ENCODE measurements around the gene ATP5MG. TPM values are rescaled to one million over a fixed set of nuclear protein-coding genes. Genes with fewer than 3 reads are reported as not detected.

Gene ATP5MG
- total RNA-seq, 1 experiment from 2014 or later, result 537 TPM

DNA sequence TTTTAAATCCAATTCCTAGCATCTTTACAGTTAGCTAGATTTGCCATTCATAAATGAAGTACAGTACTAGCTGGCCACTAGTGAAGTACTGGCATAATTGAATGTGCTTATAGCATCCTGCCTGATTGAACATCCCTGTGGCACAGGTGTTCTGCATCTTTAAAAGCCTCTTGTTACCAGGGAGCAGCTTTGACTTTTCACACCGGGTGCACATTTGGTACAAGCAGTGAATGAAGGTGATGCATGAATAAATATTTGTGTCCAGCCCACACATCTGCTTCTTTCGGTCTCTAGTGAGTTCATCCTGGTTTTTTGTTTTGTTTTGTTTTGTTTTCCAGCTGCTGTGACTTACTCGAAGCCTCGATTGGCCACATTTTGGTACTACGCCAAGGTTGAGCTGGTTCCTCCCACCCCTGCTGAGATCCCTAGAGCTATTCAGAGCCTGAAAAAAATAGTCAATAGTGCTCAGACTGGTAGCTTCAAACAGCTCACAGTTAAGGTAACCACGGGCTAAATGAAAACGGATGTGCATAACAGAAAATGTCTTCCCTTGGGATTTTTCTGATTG lies 5.3 kb downstream of the ATP5MG start:
- BruUV-seq (replicated peaks), result no TSS peak
- Mint-ChIP-seq H3K36me3 (ENCODE audit: insufficient read depth, unreplicated experiment) (peaks cover 91% of the 10 kb centered on the region), H3K27me3 (ENCODE audit: insufficient read depth, unreplicated experiment) (no peaks in the 10 kb centered on the region), H3K9me3 (ENCODE audit: unreplicated experiment) (no peaks in the 10 kb centered on the region), H3K4me3 (ENCODE audit: unreplicated experiment) (no peak overlapping the region), H3K4me1 (ENCODE audit: low read depth, unreplicated experiment) (peaks cover 38% of the 10 kb centered on the region), H3K27ac (ENCODE audit: unreplicated experiment) (no peak overlapping the region)
- peaks cover 11% of the 10 kb centered on the region for H3K4me1 ChIP-seq
- no peaks in the 10 kb centered on the region for H3K9me3 ChIP-seq
- intact Hi-C loops (cut with micrococcal nuclease; ENCODE audit: unreplicated experiment), result no loop called here
- H3K27me3 ChIP-seq (replicated peaks; ENCODE audit: control insufficient read depth, insufficient read depth, low read length), result no peaks in the 10 kb centered on the region
- CTCF ChIA-PET, result no interaction called here
- POLR2A ChIA-PET, result no interaction called here
- peaks cover 4% of the 10 kb centered on the region for H3K36me3 ChIP-seq (ENCODE audit: control insufficient read depth, insufficient read depth, low read length)
- DNase-seq, result no peak
- TF ChIP-seq, protein P1, sequence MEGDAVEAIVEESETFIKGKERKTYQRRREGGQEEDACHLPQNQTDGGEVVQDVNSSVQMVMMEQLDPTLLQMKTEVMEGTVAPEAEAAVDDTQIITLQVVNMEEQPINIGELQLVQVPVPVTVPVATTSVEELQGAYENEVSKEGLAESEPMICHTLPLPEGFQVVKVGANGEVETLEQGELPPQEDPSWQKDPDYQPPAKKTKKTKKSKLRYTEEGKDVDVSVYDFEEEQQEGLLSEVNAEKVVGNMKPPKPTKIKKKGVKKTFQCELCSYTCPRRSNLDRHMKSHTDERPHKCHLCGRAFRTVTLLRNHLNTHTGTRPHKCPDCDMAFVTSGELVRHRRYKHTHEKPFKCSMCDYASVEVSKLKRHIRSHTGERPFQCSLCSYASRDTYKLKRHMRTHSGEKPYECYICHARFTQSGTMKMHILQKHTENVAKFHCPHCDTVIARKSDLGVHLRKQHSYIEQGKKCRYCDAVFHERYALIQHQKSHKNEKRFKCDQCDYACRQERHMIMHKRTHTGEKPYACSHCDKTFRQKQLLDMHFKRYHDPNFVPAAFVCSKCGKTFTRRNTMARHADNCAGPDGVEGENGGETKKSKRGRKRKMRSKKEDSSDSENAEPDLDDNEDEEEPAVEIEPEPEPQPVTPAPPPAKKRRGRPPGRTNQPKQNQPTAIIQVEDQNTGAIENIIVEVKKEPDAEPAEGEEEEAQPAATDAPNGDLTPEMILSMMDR (IDR thresholded peaks at IDR 0.05; ENCODE audit: insufficient read depth in 1 of 2, low read depth in 1 of 2, low read length in 1 of 2, severe bottlenecking in 1 of 2, unreplicated experiment in 1 of 2), result no peak
- H3K4me3 ChIP-seq (ENCODE audit: low read depth, low read length), result no peak overlapping the region

DNA sequence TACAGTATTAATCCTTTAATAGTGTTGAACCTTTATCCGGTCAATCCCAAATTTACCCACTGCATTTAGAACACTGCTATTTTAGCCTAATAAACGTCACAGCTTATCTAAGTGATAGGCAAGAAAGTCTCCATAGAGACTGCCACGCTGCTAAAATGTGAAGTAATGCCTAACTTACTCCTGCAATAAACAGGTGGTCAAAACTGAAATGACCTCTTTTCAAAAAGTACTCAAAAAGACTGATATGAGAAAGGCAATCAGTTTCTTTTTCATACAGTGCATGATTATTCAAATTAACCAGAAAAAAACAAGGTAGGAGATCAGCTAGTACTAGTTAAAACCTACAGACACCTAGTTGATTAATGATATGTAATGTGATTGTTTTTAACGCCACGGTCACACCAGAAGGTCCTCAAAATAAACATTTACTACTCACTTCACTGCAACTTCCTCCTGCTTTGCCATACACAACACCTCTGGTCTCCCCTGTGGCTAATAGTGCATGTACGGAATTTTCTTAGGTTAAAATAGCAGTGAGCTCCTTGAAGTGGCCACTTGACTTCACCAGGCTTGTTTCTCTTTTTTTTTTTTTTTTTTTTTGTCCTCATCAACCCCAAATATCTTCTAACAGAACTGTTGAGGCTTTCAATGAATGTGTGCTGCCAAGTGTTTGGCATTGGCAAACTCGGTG lies 8.8 kb downstream of the ATP5MG start:
- CTCF ChIA-PET, result interaction anchor here (0.6 to 0.8 kb wide), 3 partner anchors 78 to 483 kb away, joined by 6 to 9 read pairs (median 7); no protein-coding TSS in a partner anchor
- no TSS peak for BruUV-seq (replicated peaks)
- H3K36me3 Mint-ChIP-seq (ENCODE audit: insufficient read depth, unreplicated experiment), result peaks cover 72% of the 10 kb centered on the region
- no peak overlapping the region for H3K4me3 ChIP-seq (ENCODE audit: low read depth, low read length)
- no peaks in the 10 kb centered on the region for H3K9me3 ChIP-seq
- intact Hi-C loops (cut with micrococcal nuclease; ENCODE audit: unreplicated experiment), result no loop called here
- no peaks in the 10 kb centered on the region for H3K27me3 Mint-ChIP-seq (ENCODE audit: insufficient read depth, unreplicated experiment)
- H3K27me3 ChIP-seq (replicated peaks; ENCODE audit: control insufficient read depth, insufficient read depth, low read length), result no peaks in the 10 kb centered on the region
- POLR2A ChIA-PET, result interaction anchor here (0.6 kb wide), 1 partner anchor 26 kb away, joined by 5 read pairs; no protein-coding TSS in a partner anchor
- H3K4me3 Mint-ChIP-seq (ENCODE audit: unreplicated experiment), result no peak overlapping the region
- 0 out of 2 replicates have a peak, but pooled peaks cover 5% of the 10 kb centered on the region for H3K4me1 ChIP-seq
- TF ChIP-seq, protein P1 (IDR thresholded peaks at IDR 0.05; ENCODE audit: insufficient read depth in 1 of 2, low read depth in 1 of 2, low read length in 1 of 2, severe bottlenecking in 1 of 2, unreplicated experiment in 1 of 2), result no peak
- H3K4me1 Mint-ChIP-seq (ENCODE audit: low read depth, unreplicated experiment), result peaks cover 15% of the 10 kb centered on the region
- H3K36me3 ChIP-seq (ENCODE audit: control insufficient read depth, insufficient read depth, low read length), result peaks cover 4% of the 10 kb centered on the region
- H3K9me3 Mint-ChIP-seq (ENCODE audit: unreplicated experiment), result no peaks in the 10 kb centered on the region
- peak overlapping the region; percentile 21 for H3K27ac Mint-ChIP-seq (ENCODE audit: unreplicated experiment)
- no peak for DNase-seq

DNA sequence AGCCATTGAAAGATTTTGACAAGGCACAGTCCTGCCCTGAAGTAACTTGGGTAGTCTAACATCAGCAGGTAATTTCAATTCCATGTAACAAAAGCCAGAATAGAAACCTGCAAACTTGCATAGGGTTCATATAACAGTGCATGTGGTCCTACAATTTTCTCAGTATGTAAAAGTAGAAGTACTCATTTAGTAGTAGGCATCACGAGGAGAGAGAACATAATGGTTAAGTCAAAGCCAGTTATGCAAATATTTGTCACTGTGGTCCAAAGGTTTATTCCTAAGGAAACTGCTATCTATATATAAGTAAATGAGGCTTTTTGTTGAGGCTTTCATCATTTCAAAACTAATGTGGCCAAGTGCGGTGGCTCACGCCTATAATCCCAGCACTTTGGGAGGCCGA lies 10.1 kb downstream of the ATP5MG start:
- ChIA-PET CTCF (interaction anchor here (0.7 kb wide), 1 partner anchor 13 kb away, joined by 3 read pairs; no protein-coding TSS in a partner anchor), POLR2A (no interaction called here)
- no peak for DNase-seq
- Mint-ChIP-seq H3K4me1 (ENCODE audit: low read depth, unreplicated experiment) (peaks cover 13% of the 10 kb centered on the region), H3K27ac (ENCODE audit: unreplicated experiment) (peak overlapping the region; percentile 21), H3K9me3 (ENCODE audit: unreplicated experiment) (no peaks in the 10 kb centered on the region), H3K27me3 (ENCODE audit: insufficient read depth, unreplicated experiment) (no peaks in the 10 kb centered on the region), H3K36me3 (ENCODE audit: insufficient read depth, unreplicated experiment) (peaks cover 59% of the 10 kb centered on the region), H3K4me3 (ENCODE audit: unreplicated experiment) (no peak overlapping the region)
- 0 out of 2 replicates have a peak, but pooled peaks cover 5% of the 10 kb centered on the region for H3K4me1 ChIP-seq
- intact Hi-C loops (cut with micrococcal nuclease; ENCODE audit: unreplicated experiment), result no loop called here
- no TSS peak for BruUV-seq (replicated peaks)
- peaks cover 4% of the 10 kb centered on the region for H3K36me3 ChIP-seq (ENCODE audit: control insufficient read depth, insufficient read depth, low read length)
- TF ChIP-seq, protein P1 (IDR thresholded peaks at IDR 0.05; ENCODE audit: insufficient read depth in 1 of 2, low read depth in 1 of 2, low read length in 1 of 2, severe bottlenecking in 1 of 2, unreplicated experiment in 1 of 2), result no peak
- H3K27me3 ChIP-seq (replicated peaks; ENCODE audit: control insufficient read depth, insufficient read depth, low read length), result no peaks in the 10 kb centered on the region
- no peaks in the 10 kb centered on the region for H3K9me3 ChIP-seq
- no peak overlapping the region for H3K4me3 ChIP-seq (ENCODE audit: low read depth, low read length)
